SK-N-SH (cell line): ENCODE data around the gene SRGAP1. TPM values are rescaled to one million over a fixed set of nuclear protein-coding genes. Genes with fewer than 3 reads are reported as not detected.

Experiments
- CTCF ChIA-PET: fragments of 300-600, 350-600 bp; formaldehyde crosslinking; extraction: SDS; loops from one replicate; lab custom pipeline; 2021; lab: Yijun Ruan, JAX
- POLR2A ChIA-PET: fragments of 350-600 bp; sonication (Branson Sonifier 250); formaldehyde crosslinking; extraction: SDS; loops from one replicate; lab custom pipeline; 2020; ENCODE audit warnings: antibody characterized with exemption, inconsistent platforms; lab: Yijun Ruan, JAX
- DNase-seq: peaks from one replicate; pipeline ENCODE4 v3.0.0; 2012
- H2AFZ ChIP-seq: fragments of 200-600 bp; sonication (generic); 2 replicates; pipeline ENCODE4 v1.8.1; 2016; ENCODE audit warnings: antibody characterized with exemption, mild to moderate bottlenecking, low read depth
- H3F3A ChIP-seq: fragments of 200-600 bp; sonication (generic); replicated peaks from 2 replicates; pipeline ENCODE3; 2016; ENCODE audit warnings: antibody characterized with exemption, mild to moderate bottlenecking; ENCODE audit not compliant: insufficient read depth
- H3K27ac ChIP-seq, 2 experiments: fragments of 200-500 bp in 1 of 2; fragments of 200-600 bp in 1 of 2; sonication (Bioruptor generic) in 1 of 2; sonication (generic), shearing (Covaris generic) in 1 of 2; 2 replicates each; pipeline versions ENCODE4 v1.5.1 to v1.6.1; 2014 to 2016; ENCODE audit warnings: low read depth in 2 of 2, inconsistent platforms in 1 of 2, low read length in 1 of 2, mild to moderate bottlenecking in 1 of 2, mixed read lengths in 1 of 2
- H3K27me3 ChIP-seq: fragments of 200-600 bp; sonication (generic), shearing (Covaris generic); 2 replicates; pipeline ENCODE4 v1.6.1; 2016; ENCODE audit warnings: mixed run types; ENCODE audit not compliant: insufficient read depth
- H3K36me3 ChIP-seq, 2 experiments: fragments of 200-500 bp in 1 of 2; fragments of 200-600 bp in 1 of 2; sonication (Bioruptor generic) in 1 of 2; sonication (generic) in 1 of 2; replicated peaks in 1 of 2; 2 replicates each; pipeline versions ENCODE3 to v1.5.1; 2014 to 2016; ENCODE audit warnings: low read length in 1 of 2, mild to moderate bottlenecking in 1 of 2; ENCODE audit not compliant: insufficient read depth in 2 of 2, control insufficient read depth in 1 of 2
- H3K4me1 ChIP-seq, 2 experiments: fragments of 200-500 bp in 1 of 2; fragments of 200-600 bp in 1 of 2; sonication (Bioruptor generic) in 1 of 2; sonication (generic), shearing (Covaris generic) in 1 of 2; 2 replicates each; pipeline versions ENCODE4 v1.5.1 to v1.6.1; 2014 to 2016; ENCODE audit warnings: low read depth in 1 of 2, low read length in 1 of 2, mixed run types in 1 of 2; ENCODE audit not compliant: insufficient read depth in 2 of 2, control insufficient read depth in 1 of 2
- H3K4me2 ChIP-seq: fragments of 200-600 bp; sonication (generic), shearing (Covaris generic); 2 replicates; pipeline ENCODE4 v1.6.1; 2017; ENCODE audit warnings: mixed run types
- H3K4me3 ChIP-seq, 2 experiments: fragments of 200-500 bp in 1 of 2; fragments of 200-600 bp in 1 of 2; sonication (Bioruptor generic) in 1 of 2; sonication (generic), shearing (Covaris generic) in 1 of 2; 2 replicates each; pipeline versions ENCODE4 v1.5.1 to v1.8.1; 2014 to 2016; ENCODE audit warnings: low read depth in 2 of 2, inconsistent platforms in 1 of 2, low read length in 1 of 2, mild to moderate bottlenecking in 1 of 2, mixed read lengths in 1 of 2, moderate library complexity in 1 of 2
- H3K79me2 ChIP-seq: fragments of 200-600 bp; sonication (generic); 2 replicates; pipeline ENCODE4 v1.8.1; 2017; ENCODE audit warnings: mild to moderate bottlenecking; ENCODE audit not compliant: insufficient read depth
- H3K9ac ChIP-seq: fragments of 200-600 bp; sonication (generic); 2 replicates; pipeline ENCODE4 v1.6.1; 2017; ENCODE audit warnings: mixed run types
- H3K9me2 ChIP-seq: fragments of 200-600 bp; sonication (generic); 2 replicates; pipeline ENCODE4 v1.6.1; 2017; ENCODE audit warnings: mixed run types
- H3K9me3 ChIP-seq: fragments of 200-600 bp; sonication (generic); 2 replicates; pipeline ENCODE4 v1.6.1; 2017; ENCODE audit warnings: mixed run types, mild to moderate bottlenecking, moderate library complexity
- H4K20me1 ChIP-seq: fragments of 200-600 bp; sonication (generic); 2 replicates; pipeline ENCODE4 v1.6.1; 2017; ENCODE audit warnings: mild to moderate bottlenecking, mixed run types; ENCODE audit not compliant: insufficient read depth
- ELF1 ChIP-seq: IDR thresholded peaks from 2 replicates; pipeline ENCODE4 v1.4.0; 2012
- EP300 ChIP-seq, 2 experiments: IDR thresholded peaks; 2 replicates each; pipeline versions ENCODE4 v1.4.0 to v1.6.1; 2012; ENCODE audit warnings: borderline replicate concordance in 1 of 2, low read depth in 1 of 2, low read length in 1 of 2
- EZH2phosphoT487 ChIP-seq: fragments of 200-600 bp; sonication (generic); IDR thresholded peaks from 2 replicates; pipeline ENCODE4 v1.6.1; 2017; ENCODE audit warnings: low read depth, mixed run types, mild to moderate bottlenecking, antibody characterized with exemption, moderate library complexity, borderline replicate concordance
- FOSL2 ChIP-seq: IDR thresholded peaks from 2 replicates; pipeline ENCODE4 v1.4.0; 2012; ENCODE audit warnings: low read depth, mild to moderate bottlenecking, moderate library complexity, borderline replicate concordance
- FOXM1 ChIP-seq: IDR thresholded peaks from 2 replicates; pipeline ENCODE4 v1.4.0; 2012; ENCODE audit warnings: low read depth, mild to moderate bottlenecking
- GABPA ChIP-seq: IDR thresholded peaks from 2 replicates; pipeline ENCODE4 v1.4.0; 2012; ENCODE audit warnings: low read depth, mild to moderate bottlenecking
- GATA2 ChIP-seq: sonication (generic); formaldehyde crosslinking; IDR thresholded peaks from 2 replicates; pipeline ENCODE4 v1.5.0; 2020; ENCODE audit warnings: mild to moderate bottlenecking, missing genetic modification reagents
- IRF3 ChIP-seq: fragments of 150-350 bp; IDR thresholded peaks from 2 replicates; pipeline ENCODE4 v1.6.1; 2016; ENCODE audit warnings: mild to moderate bottlenecking, low read depth, low read length
- RCOR1 ChIP-seq: fragments of 150-350 bp; IDR thresholded peaks from 2 replicates; pipeline ENCODE4 v1.6.1; 2017; ENCODE audit warnings: antibody characterized with exemption, low read length
- REST ChIP-seq: IDR thresholded peaks from 2 replicates; pipeline ENCODE4 v1.6.1; 2012; ENCODE audit warnings: mild to moderate bottlenecking, low read depth, low read length, moderate library complexity
- SIN3A ChIP-seq: IDR thresholded peaks from 2 replicates; pipeline ENCODE4 v1.6.1; 2012; ENCODE audit warnings: low read depth, mild to moderate bottlenecking, low read length, moderate library complexity, borderline replicate concordance
- TEAD4 ChIP-seq: IDR thresholded peaks from 2 replicates; pipeline ENCODE4 v1.4.0; 2012; ENCODE audit warnings: mild to moderate bottlenecking, borderline replicate concordance; ENCODE audit not compliant: insufficient read depth
- YY1 ChIP-seq: IDR thresholded peaks from 2 replicates; pipeline ENCODE4 v1.4.0; 2012; ENCODE audit warnings: low read depth, mild to moderate bottlenecking
- polyA plus RNA-seq, 3 experiments: library from polyadenylated mRNA; depleted of rRNA; stranded (reverse); fragments of >200 nt; gene quantifications; 2 replicates each; pipeline ENCODE4 v1.2.3, GENCODE V29; 2012
- TF ChIP-seq, protein P1 (sequence below): fragments of 150-350 bp; IDR thresholded peaks from 2 replicates; pipeline ENCODE4 v1.6.1; 2017; ENCODE audit warnings: antibody characterized with exemption, low read length, low read depth, borderline replicate concordance

SRGAP1 gene
- polyA plus RNA-seq, 1 of the 3 experiments (the other 2 are of a cell fraction), result 2.6 TPM

DNA sequence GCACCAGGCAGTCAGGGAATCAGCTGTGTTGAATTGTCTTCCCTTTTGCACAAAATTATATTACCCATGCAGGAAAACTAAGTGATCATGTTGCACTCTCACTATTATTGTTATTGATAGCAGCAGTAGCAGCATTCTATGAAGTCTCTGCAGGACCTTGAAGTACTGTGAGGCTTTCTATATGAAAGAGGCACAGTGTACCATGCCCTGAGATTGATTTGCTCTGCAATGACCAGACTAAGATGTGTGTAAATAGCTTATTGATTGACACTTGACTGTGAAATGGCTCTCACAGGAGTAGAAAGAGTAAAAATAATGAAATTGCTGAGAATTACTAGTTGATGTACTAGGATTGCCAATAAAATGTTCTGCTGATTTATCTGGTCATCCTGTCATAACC is 277.7 kb downstream of the SRGAP1 start:
- Histone ChIP-seq H3F3A (peaks cover 5% of the 10 kb centered on the region), H4K20me1 (no peaks in the 10 kb centered on the region), H3K9me2 (no peaks in the 10 kb centered on the region), H3K9ac (no peak overlapping the region), H3K4me3 (no peak overlapping the region), H3K79me2 (no peaks in the 10 kb centered on the region), H3K4me1 (peaks cover 0 to 2% of the 10 kb centered on the region in 2 experiments; a peak in 2 of 4 replicates), H3K27me3 (no peaks in the 10 kb centered on the region), H3K9me3 (no peaks in the 10 kb centered on the region), H2AFZ (no peak overlapping the region), H3K4me2 (no peak overlapping the region), H3K27ac (no peak overlapping the region), H3K36me3 (peaks cover 4 to 10% of the 10 kb centered on the region in 2 experiments)
- TF ChIP-seq EZH2phosphoT487, result no peak
- TF ChIP-seq ELF1, result no peak
- TF ChIP-seq SIN3A, result no peak
- no peak for TF ChIP-seq GABPA
- TF ChIP-seq IRF3, result no peak
- TF ChIP-seq EP300 (IDR thresholded peaks at IDR 0.05; ENCODE audit: borderline replicate concordance in 1 of 2, low read depth in 1 of 2, low read length in 1 of 2), result no peak
- TF ChIP-seq FOSL2, result no peak
- no peak for TF ChIP-seq YY1
- TF ChIP-seq TEAD4, result no peak
- TF ChIP-seq RCOR1, result no peak
- no peak for TF ChIP-seq GATA2 (CRISPR knock-in tag)
- no peak for TF ChIP-seq FOXM1
- no peak for TF ChIP-seq REST
- TF ChIP-seq, protein P1, sequence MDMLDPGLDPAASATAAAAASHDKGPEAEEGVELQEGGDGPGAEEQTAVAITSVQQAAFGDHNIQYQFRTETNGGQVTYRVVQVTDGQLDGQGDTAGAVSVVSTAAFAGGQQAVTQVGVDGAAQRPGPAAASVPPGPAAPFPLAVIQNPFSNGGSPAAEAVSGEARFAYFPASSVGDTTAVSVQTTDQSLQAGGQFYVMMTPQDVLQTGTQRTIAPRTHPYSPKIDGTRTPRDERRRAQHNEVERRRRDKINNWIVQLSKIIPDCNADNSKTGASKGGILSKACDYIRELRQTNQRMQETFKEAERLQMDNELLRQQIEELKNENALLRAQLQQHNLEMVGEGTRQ, result no peak
- DNase-seq, result no peak
- ChIA-PET CTCF (no interaction called here), POLR2A (no interaction called here)
